Measurements from ENCODE around the gene PCDHGA9.
"Not testable (repeated sequence)": the region's sequence is repeated elsewhere in the genome, so short reads cannot be mapped to it uniquely, and the experiment has no call there.

PCDHGA9 gene

GRCh38 chr5:141414548-141415274 is 12.1 kb downstream of the PCDHGA9 start:
- DNase-seq (ENCODE audit: low spot score), result not testable (repeated sequence)

- DNase-seq (ENCODE audit: low spot score), result not testable (repeated sequence)
Observed at GRCh38 chr5:141415275-141415618, 12.7 kb downstream of the PCDHGA9 start.

- not testable (repeated sequence) for DNase-seq (ENCODE audit: low spot score)
Observed at GRCh38 chr5:141417494-141418172, 15.1 kb downstream of the PCDHGA9 start, which contains the start of gene PCDHGB7. TSS of gene PCDHGB7 (plus strand) at chr5:141417677. CDS start at chr5:141417860, 183 bp downstream.

- DNase-seq (ENCODE audit: low spot score), result no peak
Observed at GRCh38 chr5:141419074-141419880, 16.7 kb downstream of the PCDHGA9 start.

GRCh38 chr5:141420855-141421488 is 18.4 kb downstream of the PCDHGA9 start, which contains the start of gene PCDHGA11:
TSS of gene PCDHGA11 (plus strand) at chr5:141421051. CDS start at chr5:141421228, 177 bp downstream.
- DNase-seq (ENCODE audit: low spot score), result no peak

- DNase-seq (ENCODE audit: low spot score), result no peak
Observed at GRCh38 chr5:141421489-141421855, 18.9 kb downstream of the PCDHGA9 start.

GRCh38 chr5:141422742-141423291 is 20.2 kb downstream of the PCDHGA9 start:
- DNase-seq (ENCODE audit: low spot score), result no peak

GRCh38 chr5:141427783-141428426 is 25.3 kb downstream of the PCDHGA9 start:
- DNase-seq (ENCODE audit: low spot score), result no peak

GRCh38 chr5:141430332-141431113 is 27.9 kb downstream of the PCDHGA9 start, which contains the start of gene PCDHGA12:
TSS of gene PCDHGA12 (plus strand) at chr5:141430507. CDS start at chr5:141430760, 253 bp downstream.
- no peak for DNase-seq (ENCODE audit: low spot score)

GRCh38 chr5:141431286-141431685 is 28.7 kb downstream of the PCDHGA9 start:
- no peak for DNase-seq (ENCODE audit: low spot score)

GRCh38 chr5:141432308-141432707 is 29.7 kb downstream of the PCDHGA9 start:
- DNase-seq (ENCODE audit: low spot score), result not testable (repeated sequence)

- DNase-seq (ENCODE audit: low spot score), result not testable (repeated sequence)
Observed at GRCh38 chr5:141432726-141433125, 30.1 kb downstream of the PCDHGA9 start.

- no peak for DNase-seq (ENCODE audit: low spot score)
Observed at GRCh38 chr5:141434006-141434405, 31.4 kb downstream of the PCDHGA9 start.

GRCh38 chr5:141437221-141437620 is 34.6 kb downstream of the PCDHGA9 start:
- DNase-seq (ENCODE audit: low spot score), result no peak

GRCh38 chr5:141439411-141440141 is 37.0 kb downstream of the PCDHGA9 start:
- no peak for DNase-seq (ENCODE audit: low spot score)

- DNase-seq (ENCODE audit: low spot score), result no peak
Observed at GRCh38 chr5:141440341-141440740, 37.8 kb downstream of the PCDHGA9 start.

GRCh38 chr5:141441571-141442170 is 39.1 kb downstream of the PCDHGA9 start:
- no peak for DNase-seq (ENCODE audit: low spot score)

Measured in HuH-7.5 (cell line).